Purkinje cell (primary cell): ENCODE data around the gene SLCO1B1. TPM values are rescaled to one million over a fixed set of nuclear protein-coding genes. Genes with fewer than 3 reads are reported as not detected.

Experiments
- polyA plus RNA-seq: library from polyadenylated mRNA; unstranded; fragments of >200 nt; fragmentation: Nextera tagmentation; gene quantifications from 2 replicates; pipeline ENCODE4 v1.2.1, GENCODE V29; 2014

Gene SLCO1B1
- not detected in 2 replicates for polyA plus RNA-seq

GRCh38 chr12:21130998-21131397 lies at the start of gene SLCO1B1:
Gene SLCO1B1 (plus strand): TSS chr12:21131194. CDS start chr12:21141575, 10,381 bp downstream.

Other genes starting within 250 kb of the SLCO1B1 start
- gene SLCO1A2, start 203.7 kb downstream of the SLCO1B1 start, polyA plus RNA-seq, result 0.42 and 1.4 TPM in 2 replicates
- not detected in 2 replicates for gene IAPP, start 241.7 kb downstream of the SLCO1B1 start, polyA plus RNA-seq